GM10248 (cell line): ENCODE data around the gene SMARCB1.

Experiments used
- CTCF ChIA-PET: fragments of 300-600 bp; sonication (Branson Sonifier 250); formaldehyde crosslinking; extraction: SDS; loops from one replicate; lab custom pipeline; 2021; ENCODE audit warnings: antibody characterized with exemption; lab: Yijun Ruan, JAX
- POLR2A ChIA-PET: fragments of 350-650 bp; sonication (Branson Sonifier 250); formaldehyde crosslinking; extraction: SDS; loops from one replicate; lab custom pipeline; 2020; ENCODE audit warnings: antibody characterized with exemption; lab: Yijun Ruan, JAX
- DNase-seq: peaks from one replicate; pipeline ENCODE4 v3.0.0; 2012; ENCODE audit errors: extremely low spot score
- CTCF ChIP-seq: IDR thresholded peaks from 2 replicates; pipeline ENCODE4 v1.5.1; 2012; ENCODE audit warnings: mild to moderate bottlenecking, low read depth; ENCODE audit errors: extremely low read depth, missing control alignments, control extremely low read depth

The SMARCB1 gene

DNA sequence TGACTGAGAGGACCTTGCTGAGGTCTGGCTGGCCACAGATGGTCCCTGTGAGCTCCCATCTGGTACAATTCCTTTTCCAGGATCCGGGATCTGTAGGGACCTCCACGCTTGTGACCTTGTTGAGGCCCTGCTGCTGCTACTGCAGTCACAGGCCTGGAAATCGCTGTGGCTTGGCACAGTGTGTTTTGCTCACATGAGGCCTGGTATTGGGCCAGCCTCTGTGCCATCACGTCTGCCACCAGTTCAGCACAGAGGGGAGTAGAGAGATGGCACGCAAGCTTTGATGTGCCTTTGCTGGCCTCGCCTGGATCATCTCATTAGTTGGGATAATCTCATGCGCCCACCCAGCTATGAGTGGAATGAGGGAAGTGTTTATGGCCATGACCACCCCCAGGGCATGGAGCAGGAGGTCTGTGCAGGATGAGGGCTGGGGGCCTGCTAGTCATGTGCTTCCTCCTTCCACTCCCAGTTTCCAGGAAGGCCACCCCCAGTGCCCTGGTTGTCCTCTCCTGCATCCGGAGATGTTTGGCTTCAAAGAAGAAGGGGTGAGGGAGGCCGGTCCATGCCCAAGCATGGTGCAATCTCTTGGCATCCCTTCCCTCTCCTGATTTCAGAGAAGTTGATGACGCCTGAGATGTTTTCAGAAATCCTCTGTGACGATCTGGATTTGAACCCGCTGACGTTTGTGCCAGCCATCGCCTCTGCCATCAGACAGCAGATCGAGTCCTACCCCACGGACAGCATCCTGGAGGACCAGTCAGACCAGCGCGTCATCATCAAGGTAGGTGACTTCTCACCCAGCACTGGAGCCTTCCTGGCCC is 29.6 kb downstream of the SMARCB1 start:
- CTCF ChIA-PET = interaction anchor here (1.8 kb wide), 1 partner anchor 46 kb away, joined by 4 read pairs; no protein-coding TSS in a partner anchor

DNA sequence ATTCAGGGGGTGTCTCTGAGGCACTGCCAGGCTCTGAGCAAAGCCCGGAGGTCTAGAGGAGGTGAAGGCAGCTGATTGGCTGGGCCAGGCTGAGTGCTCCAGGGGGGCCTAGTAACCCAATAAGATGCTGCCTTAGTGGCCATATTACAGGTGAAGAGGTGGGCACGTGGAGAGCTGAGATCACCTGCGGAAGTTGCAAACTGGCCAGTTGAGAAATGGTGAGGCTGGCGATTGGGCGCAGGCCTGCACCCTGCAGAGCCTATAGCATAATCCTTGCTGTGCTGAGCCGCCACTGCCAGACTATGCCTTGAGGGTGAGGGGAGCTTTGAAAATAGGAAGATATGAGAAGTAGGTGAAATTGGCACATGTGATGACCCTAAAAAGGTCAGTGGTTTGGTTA is 30.4 kb downstream of the SMARCB1 start:
- CTCF ChIA-PET = interaction anchor here (1.8 kb wide), 1 partner anchor 46 kb away, joined by 4 read pairs; no protein-coding TSS in a partner anchor
- DNase-seq = no peak
- POLR2A ChIA-PET = no interaction called here
- TF ChIP-seq CTCF = no peak

More for the DNA sequence above, 29.6 kb downstream of the SMARCB1 start:
- DNase-seq = no peak
- no peak for TF ChIP-seq CTCF
- POLR2A ChIA-PET = interaction anchor here (0.8 kb wide), 1 partner anchor 17 kb away, joined by 3 read pairs; no protein-coding TSS in a partner anchor

DNA sequence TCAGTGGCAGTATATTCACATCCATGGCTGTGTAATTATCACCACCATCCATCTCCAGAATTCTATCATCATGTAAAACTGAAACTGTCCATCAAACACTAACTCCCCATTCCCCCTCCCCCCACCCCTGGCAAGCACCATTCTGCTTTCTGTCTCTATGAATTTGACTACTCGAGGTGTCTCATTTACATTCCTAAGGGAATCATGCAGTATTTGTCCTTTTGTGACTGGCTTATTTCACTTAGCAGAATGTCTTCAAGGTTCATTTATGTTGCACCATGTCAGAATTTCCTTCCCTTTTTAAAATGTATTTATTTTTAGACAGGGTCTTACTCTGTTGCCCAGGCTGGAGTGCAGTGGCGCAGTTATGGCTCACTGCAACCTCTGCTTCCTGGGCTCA is 31.8 kb downstream of the SMARCB1 start:
- POLR2A ChIA-PET = no interaction called here
- TF ChIP-seq CTCF = no peak
- no peak for DNase-seq
- CTCF ChIA-PET = no interaction called here

DNA sequence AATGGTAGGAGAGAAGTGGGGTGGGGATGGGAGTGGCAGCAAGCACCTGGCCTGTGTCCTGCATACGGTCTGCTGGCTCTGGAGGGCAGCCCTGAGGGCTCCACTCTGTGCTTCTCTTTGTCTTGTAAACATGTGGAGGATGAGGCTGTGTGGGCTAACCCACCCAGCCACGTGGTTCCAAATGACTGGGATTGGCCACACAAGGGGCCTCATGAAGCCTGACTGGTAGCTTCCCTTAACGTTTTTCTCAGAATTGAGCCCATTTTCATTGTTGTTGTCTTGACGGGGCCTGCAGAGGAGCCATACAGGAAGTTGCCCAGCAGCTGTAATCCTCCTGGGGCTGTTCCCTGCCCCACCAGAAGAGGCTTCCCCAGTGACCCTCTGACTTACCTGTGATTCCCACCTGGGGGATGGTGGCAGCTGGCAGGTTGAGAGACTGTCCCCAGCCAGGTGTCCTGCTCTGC is 34.0 kb downstream of the SMARCB1 start:
- no peak for DNase-seq
- no peak for TF ChIP-seq CTCF
- POLR2A ChIA-PET = interaction anchor here (0.6 kb wide), 1 partner anchor 36 kb away, joined by 3 read pairs; no protein-coding TSS in a partner anchor
- CTCF ChIA-PET = interaction anchor here (0.7 to 1.1 kb wide), 3 partner anchors 9 to 29 kb away, joined by 3 read pairs; no protein-coding TSS in a partner anchor

GRCh38 chr22:23822101-23822671 is 35.4 kb downstream of the SMARCB1 start:
- no peak for TF ChIP-seq CTCF
- no peak for DNase-seq
- POLR2A ChIA-PET = no interaction called here
- CTCF ChIA-PET = no interaction called here

DNA sequence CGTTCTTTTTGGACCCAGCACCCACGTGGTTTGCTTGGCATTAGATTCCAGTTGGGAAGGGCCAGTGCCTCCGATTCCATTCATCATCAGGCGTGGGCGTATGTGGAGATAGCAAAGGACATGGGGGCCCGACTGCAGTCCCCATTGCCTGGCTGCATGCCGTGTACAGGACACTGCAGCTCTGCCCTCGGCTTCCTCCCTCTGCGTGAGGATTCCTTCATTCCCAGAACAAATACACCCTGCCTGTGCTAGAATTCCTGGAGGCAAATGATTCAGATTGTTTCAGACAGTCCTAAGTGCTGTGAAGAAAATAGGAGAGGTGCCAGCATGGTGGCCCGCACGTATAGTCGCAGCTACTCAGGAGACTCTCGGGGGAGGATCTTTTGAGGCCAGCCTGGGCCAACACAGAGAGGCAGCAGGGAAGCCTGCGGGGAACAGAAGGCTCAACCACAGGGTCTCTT is 36.6 kb downstream of the SMARCB1 start:
- no peak for TF ChIP-seq CTCF
- POLR2A ChIA-PET = no interaction called here
- DNase-seq = no peak
- CTCF ChIA-PET = interaction anchor here (1.2 to 1.7 kb wide), 2 partner anchors 14 to 23 kb away, joined by 3 to 5 read pairs; no protein-coding TSS in a partner anchor
